ENCODE data around the gene VPS8. TPM values are rescaled to one million over a fixed set of nuclear protein-coding genes. Genes with fewer than 3 reads are reported as not detected.

VPS8 gene
- total RNA-seq, 6 experiments from 2014 or later = 26.8 to 34.8 (median 33.0) TPM

DNA sequence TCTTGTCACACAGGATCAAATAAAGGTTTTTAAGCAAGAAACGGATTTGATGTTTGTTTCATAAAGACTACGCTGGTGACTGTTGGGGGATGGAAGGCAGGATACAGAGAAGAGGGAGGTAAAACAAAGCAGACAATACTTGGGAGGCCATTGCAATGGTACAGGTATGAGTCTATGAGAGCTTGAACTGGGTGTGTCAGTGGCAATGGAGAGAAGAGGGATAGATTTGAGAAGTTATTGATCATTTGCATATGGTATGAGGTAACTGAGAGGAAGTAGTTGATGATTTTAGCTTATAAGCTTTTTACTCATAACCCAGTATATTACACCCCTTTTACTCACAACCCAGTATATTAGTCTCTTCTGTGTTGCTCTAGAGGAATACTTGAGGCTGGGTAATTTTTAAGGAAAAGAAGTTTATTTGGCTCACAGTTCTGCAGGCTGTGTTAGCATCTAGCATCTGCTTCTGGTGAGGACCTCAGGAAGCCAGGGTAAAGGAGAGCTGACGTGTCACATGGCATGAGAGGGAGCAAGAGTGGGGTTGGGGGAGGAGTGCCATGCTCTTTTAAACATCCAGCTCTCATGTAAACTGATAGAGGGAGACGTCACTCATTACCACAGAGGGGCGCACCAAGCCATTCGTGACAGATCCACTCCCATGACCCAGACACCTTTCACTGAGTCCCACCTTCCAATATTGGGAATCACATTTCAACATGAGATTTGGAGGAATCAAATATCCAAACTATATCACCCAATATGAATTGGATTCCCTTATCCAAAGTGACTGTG, 153.9 kb downstream of the VPS8 start:
- no peaks in the 10 kb centered on the region for H3K9me3 Mint-ChIP-seq
- H3K4me3 Mint-ChIP-seq = no peak overlapping the region
- no peaks in the 10 kb centered on the region; the same call in 1 of the 2 replicates for H3K27me3 Mint-ChIP-seq (ENCODE audit: insufficient read depth)
- no peak overlapping the region for H3K27ac Mint-ChIP-seq
- TF ChIP-seq, protein P1, sequence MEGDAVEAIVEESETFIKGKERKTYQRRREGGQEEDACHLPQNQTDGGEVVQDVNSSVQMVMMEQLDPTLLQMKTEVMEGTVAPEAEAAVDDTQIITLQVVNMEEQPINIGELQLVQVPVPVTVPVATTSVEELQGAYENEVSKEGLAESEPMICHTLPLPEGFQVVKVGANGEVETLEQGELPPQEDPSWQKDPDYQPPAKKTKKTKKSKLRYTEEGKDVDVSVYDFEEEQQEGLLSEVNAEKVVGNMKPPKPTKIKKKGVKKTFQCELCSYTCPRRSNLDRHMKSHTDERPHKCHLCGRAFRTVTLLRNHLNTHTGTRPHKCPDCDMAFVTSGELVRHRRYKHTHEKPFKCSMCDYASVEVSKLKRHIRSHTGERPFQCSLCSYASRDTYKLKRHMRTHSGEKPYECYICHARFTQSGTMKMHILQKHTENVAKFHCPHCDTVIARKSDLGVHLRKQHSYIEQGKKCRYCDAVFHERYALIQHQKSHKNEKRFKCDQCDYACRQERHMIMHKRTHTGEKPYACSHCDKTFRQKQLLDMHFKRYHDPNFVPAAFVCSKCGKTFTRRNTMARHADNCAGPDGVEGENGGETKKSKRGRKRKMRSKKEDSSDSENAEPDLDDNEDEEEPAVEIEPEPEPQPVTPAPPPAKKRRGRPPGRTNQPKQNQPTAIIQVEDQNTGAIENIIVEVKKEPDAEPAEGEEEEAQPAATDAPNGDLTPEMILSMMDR (IDR thresholded peaks at IDR 0.05) = no peak
- peaks cover 5% of the 10 kb centered on the region for H3K36me3 Mint-ChIP-seq (ENCODE audit: low read depth)
- H3K4me1 Mint-ChIP-seq (ENCODE audit: low read depth) = no peaks in the 10 kb centered on the region
- DNase-seq = no peak

- Mint-ChIP-seq H3K4me1 (ENCODE audit: low read depth) (no peaks in the 10 kb centered on the region), H3K36me3 (ENCODE audit: low read depth) (peaks cover 5% of the 10 kb centered on the region), H3K27me3 (ENCODE audit: insufficient read depth) (no peaks in the 10 kb centered on the region; the same call in 1 of the 2 replicates), H3K27ac (no peak overlapping the region), H3K9me3 (no peaks in the 10 kb centered on the region), H3K4me3 (no peak overlapping the region)
- TF ChIP-seq, protein P1 (IDR thresholded peaks at IDR 0.05) = no peak
- DNase-seq = no peak
These were observed 156.1 kb downstream of the VPS8 start for GRCh38 chr3:184968115-184968514.

- Mint-ChIP-seq H3K9me3 (no peaks in the 10 kb centered on the region), H3K27me3 (ENCODE audit: insufficient read depth) (no peaks in the 10 kb centered on the region; the same call in 1 of the 2 replicates), H3K4me3 (no peak overlapping the region), H3K4me1 (ENCODE audit: low read depth) (no peaks in the 10 kb centered on the region), H3K36me3 (ENCODE audit: low read depth) (peaks cover 23% of the 10 kb centered on the region), H3K27ac (no peak overlapping the region)
- TF ChIP-seq, protein P1 (IDR thresholded peaks at IDR 0.05) = no peak
- DNase-seq = no peak
These were observed 158.2 kb downstream of the VPS8 start for GRCh38 chr3:184970186-184970585.

DNA sequence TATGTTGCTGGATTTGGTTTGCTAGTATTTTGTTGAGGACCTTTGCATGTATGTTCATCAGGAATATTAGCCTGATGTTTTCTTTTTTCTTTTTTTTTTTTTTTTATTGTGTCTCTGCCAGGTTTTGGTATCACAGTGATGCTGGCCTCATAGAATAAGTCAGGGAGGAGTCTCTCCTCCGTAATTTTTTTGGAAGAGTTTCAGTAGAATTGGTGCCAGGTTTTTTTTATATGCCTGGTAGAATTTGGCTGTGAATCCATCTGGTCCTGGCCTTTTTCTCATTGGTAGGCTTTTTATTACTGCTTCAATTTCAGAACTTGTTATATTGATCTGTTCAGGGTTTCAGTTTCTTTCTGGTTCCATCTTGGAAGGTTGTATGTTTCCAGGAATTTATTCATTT, 165.8 kb downstream of the VPS8 start:
- H3K4me1 Mint-ChIP-seq (ENCODE audit: low read depth) = no peaks in the 10 kb centered on the region
- no peak for DNase-seq
- no peak overlapping the region for H3K27ac Mint-ChIP-seq
- TF ChIP-seq, protein P1 (IDR thresholded peaks at IDR 0.05) = no peak
- H3K9me3 Mint-ChIP-seq = no peaks in the 10 kb centered on the region
- peaks cover 3% of the 10 kb centered on the region; the same call in 1 of the 2 replicates for H3K27me3 Mint-ChIP-seq (ENCODE audit: insufficient read depth)
- H3K36me3 Mint-ChIP-seq (ENCODE audit: low read depth) = peaks cover 32% of the 10 kb centered on the region
- no peak overlapping the region for H3K4me3 Mint-ChIP-seq

DNA sequence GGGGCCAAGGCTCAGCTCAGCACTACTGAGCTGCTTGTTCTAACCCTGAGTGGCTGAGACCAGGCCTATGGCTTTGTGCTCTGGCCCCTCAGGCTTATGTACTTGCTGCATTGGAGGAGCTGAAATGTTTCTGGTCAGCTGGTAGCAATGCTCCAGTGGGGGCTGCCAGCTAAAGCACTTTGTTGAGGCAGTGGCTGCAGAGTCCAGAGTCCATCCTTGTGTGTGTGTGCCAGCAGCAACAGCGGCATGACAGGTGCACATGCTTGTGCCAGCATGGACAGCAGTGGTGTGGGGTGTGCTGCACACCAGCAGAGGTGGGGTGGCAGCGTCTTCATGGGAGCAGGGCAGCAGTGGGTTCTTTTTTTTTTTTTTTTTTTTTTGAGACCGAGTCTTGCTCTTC, 169.1 kb downstream of the VPS8 start:
- TF ChIP-seq, protein P1 (IDR thresholded peaks at IDR 0.05) = no peak
- peaks cover 8% of the 10 kb centered on the region; the same call in 1 of the 2 replicates for H3K36me3 Mint-ChIP-seq (ENCODE audit: low read depth)
- DNase-seq = no peak
- H3K4me1 Mint-ChIP-seq (ENCODE audit: low read depth) = no peaks in the 10 kb centered on the region
- H3K9me3 Mint-ChIP-seq = no peaks in the 10 kb centered on the region
- H3K27ac Mint-ChIP-seq = no peak overlapping the region
- H3K27me3 Mint-ChIP-seq (ENCODE audit: insufficient read depth) = peaks cover 3% of the 10 kb centered on the region; the same call in 1 of the 2 replicates
- H3K4me3 Mint-ChIP-seq = no peak overlapping the region
